NCI-H2107 (cell line): ENCODE measurements around the gene AFF1.

Source experiments
- DNase-seq: peaks from one replicate; lab custom pipeline; 2025; lab: John Stamatoyannopoulos, UW

The AFF1 gene

DNA sequence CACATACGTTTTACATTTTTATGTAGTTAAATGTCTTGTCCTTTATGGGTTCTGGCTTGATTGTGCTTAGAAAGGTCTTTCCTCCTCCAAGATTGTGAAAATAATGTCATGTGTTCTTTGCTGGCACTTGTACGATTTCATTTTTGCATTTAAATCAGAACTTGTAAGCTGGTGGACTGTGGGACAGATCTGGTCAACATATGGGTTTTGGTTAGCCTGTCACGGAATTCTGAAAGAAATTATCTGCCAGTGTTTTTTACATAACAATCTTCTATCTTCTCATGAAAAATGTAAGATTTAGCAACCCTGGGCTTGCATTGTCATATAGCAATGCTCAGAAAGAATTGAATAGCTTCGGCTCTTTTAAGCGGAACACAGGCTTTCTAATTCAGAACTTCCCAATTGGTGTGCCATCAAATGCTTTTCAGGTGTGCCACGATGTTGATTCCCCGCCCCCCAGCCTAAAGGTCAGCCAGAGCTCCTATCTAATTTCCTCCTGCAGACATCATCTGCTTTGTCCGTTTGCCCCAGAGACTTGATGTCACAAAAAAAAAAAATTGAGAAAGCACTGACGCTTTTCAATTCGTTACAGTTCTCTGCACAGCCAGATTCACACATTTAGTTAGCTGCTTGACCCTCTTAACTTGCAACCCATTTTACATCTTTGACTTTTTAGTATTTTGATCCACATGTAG is 16.2 kb downstream of the AFF1 start:
- no peak for DNase-seq

- DNase-seq: no peak
These were observed 21.2 kb downstream of the AFF1 start for GRCh38 chr4:86955888-86956451.

GRCh38 chr4:86957215-86957614 is 22.4 kb downstream of the AFF1 start:
- no peak for DNase-seq

GRCh38 chr4:86959588-86960500 is 25.0 kb downstream of the AFF1 start:
- no peak for DNase-seq

GRCh38 chr4:86960557-86960961 is 25.7 kb downstream of the AFF1 start:
- no peak for DNase-seq

- DNase-seq: no peak
These were observed 26.3 kb downstream of the AFF1 start for GRCh38 chr4:86961116-86961515.

GRCh38 chr4:86961605-86962295 is 26.9 kb downstream of the AFF1 start:
- DNase-seq: peak; percentile 31

DNA sequence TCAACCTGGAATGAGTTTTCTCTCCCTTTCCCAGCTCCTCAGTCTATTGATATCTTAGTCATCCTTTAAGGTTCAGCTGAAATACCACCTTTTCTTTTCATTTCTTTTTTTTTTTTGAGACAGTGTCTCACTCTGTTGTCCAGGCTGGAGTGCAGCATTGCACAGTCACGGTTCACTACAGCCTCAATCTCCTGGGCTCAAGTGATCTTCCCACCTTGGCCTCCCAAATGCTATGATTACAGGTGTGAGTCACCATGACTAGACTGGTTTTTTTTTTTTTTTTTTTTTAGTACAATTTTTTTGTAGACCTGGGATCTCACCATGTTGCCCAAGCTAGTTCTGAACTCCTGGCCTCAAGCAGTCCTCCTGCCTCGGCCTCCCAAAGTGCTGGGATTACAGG is 28.9 kb downstream of the AFF1 start:
- DNase-seq: no peak

DNA sequence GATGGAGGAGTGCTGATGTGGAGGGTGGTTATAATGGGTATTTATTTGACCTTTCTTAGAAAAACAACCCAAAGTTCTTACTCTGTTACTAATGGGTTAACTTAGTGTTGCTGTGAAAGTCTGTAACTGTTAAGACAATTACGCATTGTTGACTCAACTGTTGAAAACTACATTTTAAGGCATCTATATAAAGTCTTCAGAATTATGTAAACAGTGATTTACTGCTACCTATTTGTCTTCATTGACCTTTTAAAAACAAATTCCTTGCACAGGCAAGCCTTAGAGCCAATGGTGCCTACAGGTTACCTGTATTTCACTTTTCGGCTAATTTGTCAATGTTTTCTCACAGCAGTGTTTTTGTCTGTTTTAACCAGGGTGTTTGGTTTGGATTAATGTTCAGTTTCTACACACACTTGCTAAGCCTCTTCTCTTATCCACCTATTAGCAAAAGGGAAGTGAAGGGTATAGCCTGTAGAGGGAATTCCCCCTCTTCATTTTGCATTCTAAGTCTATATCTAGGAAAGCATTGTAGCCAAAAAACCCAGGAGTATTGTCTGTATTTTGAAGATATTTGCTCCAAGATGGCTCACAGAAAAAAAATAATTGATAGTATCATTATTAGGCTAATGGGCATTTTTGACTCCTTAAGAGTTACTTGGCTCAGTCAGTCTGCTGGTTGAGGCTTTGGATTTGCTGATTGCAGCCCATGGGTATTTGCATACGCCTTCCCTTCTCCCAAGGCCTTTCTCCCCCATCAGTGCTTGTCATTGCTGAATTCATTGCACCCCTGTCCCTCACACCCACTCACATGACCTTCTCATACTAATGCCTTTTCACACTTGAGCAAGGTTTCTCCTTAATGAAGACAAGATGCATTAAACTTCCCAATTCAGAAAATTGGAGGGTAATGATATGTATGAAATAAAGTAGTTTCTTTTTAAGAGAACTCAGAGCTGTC is 30.5 kb downstream of the AFF1 start:
- no peak for DNase-seq

DNA sequence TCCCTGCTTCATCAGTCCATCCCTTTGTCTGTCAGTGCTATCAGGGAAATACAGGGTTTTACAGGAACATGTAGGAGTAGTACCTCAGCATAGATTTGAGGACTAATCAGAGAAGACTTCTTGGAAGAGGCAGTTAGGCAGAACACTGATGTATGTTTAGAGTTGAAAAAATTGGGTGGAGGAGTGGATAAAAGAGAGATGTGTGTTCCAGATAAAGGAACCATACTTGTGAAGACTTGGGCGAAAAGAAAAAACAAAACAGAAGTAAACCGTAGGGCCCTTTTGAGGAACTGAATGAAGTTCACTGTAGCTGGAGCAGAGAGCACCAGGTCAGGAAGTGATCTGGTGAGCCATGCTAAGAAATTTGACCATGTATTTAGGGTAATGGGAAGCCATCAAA is 32.3 kb downstream of the AFF1 start:
- DNase-seq: no peak

GRCh38 chr4:86967798-86968197 is 33.0 kb downstream of the AFF1 start:
- no peak for DNase-seq

GRCh38 chr4:86968547-86968946 is 33.7 kb downstream of the AFF1 start:
- DNase-seq: no peak

DNA sequence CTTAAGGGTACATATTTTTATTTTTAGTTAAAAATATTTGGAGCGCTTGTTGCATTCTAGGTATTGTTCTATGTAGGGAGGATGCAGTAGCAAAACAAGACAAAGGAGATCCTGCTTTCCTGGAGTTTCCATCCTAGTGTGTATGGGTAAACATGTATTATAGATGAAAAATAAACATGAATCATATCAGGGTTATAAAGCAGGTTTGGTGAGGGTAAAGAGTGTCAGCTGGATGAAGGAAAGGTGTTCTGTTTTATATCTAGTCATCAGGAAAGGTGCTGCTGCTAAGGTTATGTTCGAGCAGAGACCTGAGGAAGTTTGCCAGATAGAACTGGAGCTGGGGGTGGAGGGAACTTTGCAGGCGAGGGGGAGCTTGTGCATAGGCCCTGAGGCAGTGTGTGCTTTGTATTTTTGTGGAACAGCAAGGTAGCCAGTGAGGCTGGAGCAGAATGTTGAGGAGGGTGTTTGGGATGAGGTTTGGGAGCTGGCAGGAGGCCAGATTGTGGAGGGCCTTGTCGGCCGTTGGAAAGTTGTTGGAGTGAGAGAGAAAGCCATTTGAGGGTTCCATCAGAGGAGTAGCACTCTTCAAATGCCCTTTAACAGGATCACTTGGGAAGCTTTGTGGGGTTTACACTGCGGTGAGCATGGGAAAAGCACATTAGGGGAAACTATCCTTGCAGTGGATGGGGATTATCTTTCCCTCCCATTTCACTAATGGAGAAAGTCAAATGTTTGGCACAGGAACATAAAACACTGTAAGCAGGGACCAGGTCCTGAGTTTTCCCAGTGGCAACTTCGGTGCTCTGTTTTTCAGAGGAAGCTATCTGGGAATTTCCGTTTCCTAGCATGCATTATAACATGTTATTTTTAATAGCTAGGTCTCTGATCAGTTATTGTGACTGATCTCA is 35.9 kb downstream of the AFF1 start:
- DNase-seq: peak; percentile 27

DNA sequence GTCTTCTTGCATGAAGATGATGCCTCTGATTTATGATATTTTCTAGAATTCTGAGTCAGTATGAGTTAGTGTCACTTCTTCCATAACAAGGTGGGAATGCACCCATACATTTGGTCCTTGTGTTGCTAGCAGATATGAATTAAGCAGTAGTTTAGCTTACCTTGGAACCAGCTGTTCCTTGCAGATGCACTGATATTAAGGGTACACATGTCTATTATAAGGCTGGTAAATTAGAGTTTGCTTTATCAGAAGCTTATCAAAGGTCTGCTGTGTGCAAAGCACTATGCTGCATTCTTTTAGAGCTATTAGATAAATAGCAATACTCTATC is 36.5 kb downstream of the AFF1 start:
- DNase-seq: no peak

DNA sequence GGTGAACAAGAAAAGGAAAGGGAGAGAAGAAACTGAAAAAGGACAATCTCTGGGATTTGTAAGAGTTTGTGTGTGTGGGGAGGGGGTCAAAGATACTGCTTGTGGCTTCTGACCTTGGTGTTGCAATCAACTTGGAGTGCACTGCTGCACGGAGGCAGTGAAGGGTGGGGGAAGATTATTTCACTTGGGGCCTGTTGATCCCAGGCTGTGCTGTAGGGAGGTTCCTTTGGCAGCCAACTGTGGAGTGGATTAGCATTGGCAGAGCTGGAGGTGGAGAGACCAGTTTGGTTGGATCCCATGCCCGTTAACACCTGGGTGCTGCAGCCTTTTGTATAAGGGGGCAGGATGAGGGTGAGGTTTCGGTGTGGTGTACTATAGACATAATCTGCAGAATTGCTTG is 38.2 kb downstream of the AFF1 start:
- DNase-seq: no peak

DNA sequence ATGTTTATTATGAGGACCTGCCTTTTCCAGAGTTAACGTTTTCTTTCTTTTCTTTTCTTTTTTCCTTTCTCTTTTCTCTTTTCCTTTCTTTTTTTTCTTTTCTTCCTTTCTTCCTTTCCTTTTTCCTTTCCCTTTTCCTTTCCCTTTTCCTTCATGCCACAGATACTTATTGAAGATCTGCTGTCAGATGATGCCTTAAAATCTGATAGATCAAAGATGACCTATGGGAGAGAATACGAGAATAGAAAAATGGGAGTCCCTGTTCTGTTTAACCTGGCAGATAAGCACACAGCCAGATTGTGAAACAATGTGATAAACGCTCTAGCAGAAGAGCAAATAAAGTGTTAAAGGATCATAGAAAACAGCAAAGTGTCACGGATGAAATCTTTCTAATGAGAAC is 38.9 kb downstream of the AFF1 start:
- no peak for DNase-seq

DNA sequence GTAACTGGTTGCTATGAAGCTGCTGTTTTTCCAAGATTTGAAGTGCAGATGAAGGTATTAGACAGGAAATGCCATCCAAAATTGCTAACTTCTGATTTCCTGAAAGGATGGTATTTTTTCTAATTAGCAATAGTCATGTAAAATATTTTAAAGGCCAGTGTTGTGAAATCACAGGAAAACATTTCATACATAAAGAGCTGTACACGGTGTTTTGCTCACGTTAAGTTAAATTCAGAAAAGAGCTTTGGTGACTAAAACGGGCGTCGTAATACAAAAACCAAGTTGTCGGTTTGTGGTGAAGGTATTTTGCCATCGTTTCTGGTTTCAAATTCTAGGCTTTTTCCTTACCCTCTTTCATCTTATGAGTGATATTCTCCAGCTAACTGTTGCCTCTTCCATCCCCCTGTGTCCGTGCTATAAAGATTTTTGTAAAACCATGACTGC is 39.8 kb downstream of the AFF1 start:
- no peak for DNase-seq

GRCh38 chr4:86975927-86976326 is 41.1 kb downstream of the AFF1 start:
- no peak for DNase-seq

DNA sequence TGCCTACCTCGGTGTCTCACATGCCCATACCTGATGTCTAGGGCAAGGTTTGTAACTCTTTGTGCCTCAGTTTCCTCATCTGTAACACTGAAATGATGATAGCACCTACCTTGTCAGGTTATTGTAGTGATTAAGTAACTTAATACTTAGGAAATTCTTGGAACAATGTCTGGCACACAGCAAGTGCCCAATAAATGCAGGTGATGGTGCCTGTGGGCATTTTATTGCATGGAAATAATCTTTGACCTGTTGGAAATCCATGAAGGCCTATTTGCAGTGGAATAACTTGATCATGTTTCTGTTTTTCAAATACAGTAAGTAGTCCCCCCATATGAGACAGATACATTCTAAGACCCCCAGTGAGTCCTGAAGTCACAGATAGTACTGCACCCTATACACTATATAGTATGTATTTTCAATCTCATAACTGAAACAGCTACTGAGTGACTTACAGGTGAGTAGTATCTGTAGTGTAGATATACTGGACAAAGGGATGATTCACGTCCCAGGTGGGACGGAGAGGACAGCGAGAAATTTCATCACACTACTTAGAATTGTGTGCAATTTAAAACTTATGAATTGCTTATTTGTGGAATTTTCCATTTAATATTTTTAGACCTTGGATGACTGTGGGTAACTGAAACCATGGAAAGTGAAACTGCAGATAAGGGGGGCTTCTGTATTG is 42.1 kb downstream of the AFF1 start:
- no peak for DNase-seq
